Kidney (tissue), 14 donors: ENCODE results near the gene VWA8. TPM values are rescaled to one million over a fixed set of nuclear protein-coding genes. Genes with fewer than 3 reads are reported as not detected.

ENCODE experiments used
- DNase-seq, 5 donors: peaks; one replicate each; pipeline ENCODE4 v3.0.0-alpha.2; 2013 to 2020
- FAIRE-seq: peaks from 2 replicates; lab custom pipeline; 2012; peaks lifted over from hg19 to GRCh38; lab: Jason Lieb, UNC
- H3K27ac ChIP-seq, 2 donors: one replicate each; pipeline ENCODE4 v1.7.0; 2013; ENCODE audit warnings: low read depth in 2 of 2, low read length in 2 of 2, inconsistent platforms in 1 of 2
- H3K27me3 ChIP-seq: one replicate; pipeline ENCODE4 v1.7.1; 2013; ENCODE audit warnings: low read length, inconsistent platforms; ENCODE audit not compliant: control insufficient read depth, insufficient read depth
- H3K36me3 ChIP-seq, 3 donors: one replicate each; pipeline versions ENCODE4 v1.7.0 to v1.7.1; 2013; ENCODE audit warnings: low read length in 3 of 3, control low read depth in 1 of 3, inconsistent platforms in 1 of 3; ENCODE audit not compliant: insufficient read depth in 3 of 3, control insufficient read depth in 2 of 3
- H3K4me1 ChIP-seq, 3 donors: one replicate each; pipeline versions ENCODE4 v1.7.0 to v1.7.1; 2013; ENCODE audit warnings: low read length in 3 of 3, inconsistent platforms in 1 of 3, low read depth in 1 of 3; ENCODE audit not compliant: control insufficient read depth in 2 of 3, insufficient read depth in 2 of 3
- H3K4me3 ChIP-seq, 3 donors: one replicate each; pipeline versions ENCODE4 v1.7.0 to v1.8.1; 2013; ENCODE audit warnings: low read length in 3 of 3, control low read depth in 1 of 3, inconsistent platforms in 1 of 3
- H3K9ac ChIP-seq, 3 donors: one replicate each; pipeline versions ENCODE4 v1.7.0 to v1.7.1; 2013; ENCODE audit warnings: low read length in 3 of 3, control low read depth in 1 of 3, inconsistent platforms in 1 of 3
- H3K9me3 ChIP-seq, 3 donors: one replicate each; pipeline versions ENCODE4 v1.7.0 to v1.7.1; 2013; ENCODE audit warnings: low read length in 3 of 3, control low read depth in 1 of 3, inconsistent platforms in 1 of 3; ENCODE audit not compliant: control insufficient read depth in 2 of 3, insufficient read depth in 1 of 3
- intact Hi-C: fragments of 100-400 bp; cut with DNase I; formaldehyde crosslinking; loops from one replicate; pipeline ENCODE4 v1.11.1; 2022
- polyA plus RNA-seq: library from polyadenylated mRNA; stranded (reverse); fragments of 350-450 nt; fragmentation: Illumina TruSeq; extraction: RNeasy Lipid Tissue Mini Kit (QIAGEN cat#74804); gene quantifications from one replicate; pipeline ENCODE4 v1.2.3, GENCODE V29; 2014; ENCODE audit warnings: low read depth, low replicate concordance; ENCODE audit not compliant: insufficient read depth
- total RNA-seq: library from RNA; stranded (reverse); fragmentation: NEBNext Ultra II Directional; extraction: Animal tissue kit (Norgen Biotek cat#: 25700); gene quantifications from one replicate; pipeline ENCODE4 v1.2.1, GENCODE V29; 2021
- TF ChIP-seq, protein P1 (sequence below): IDR thresholded peaks from 3 replicates; pipeline ENCODE4 v1.5.1; 2012; ENCODE audit warnings: mild to moderate bottlenecking, moderate library complexity, borderline replicate concordance; ENCODE audit not compliant: insufficient read depth; ENCODE audit errors: extremely low read depth
- donor health status: control.
- donor health status: control.
- donor health status: control.
- donor health status: control.
- donor health status: control.
- donor health status: DM: yes; HTN: yes; CAD: no.
- donor health status: Normal renal cell carcinoma (clear cell type).

VWA8 gene
- total and polyA plus RNA-seq, 2 donors from 2014 or later, result 6.4 to 21.3 TPM

DNA sequence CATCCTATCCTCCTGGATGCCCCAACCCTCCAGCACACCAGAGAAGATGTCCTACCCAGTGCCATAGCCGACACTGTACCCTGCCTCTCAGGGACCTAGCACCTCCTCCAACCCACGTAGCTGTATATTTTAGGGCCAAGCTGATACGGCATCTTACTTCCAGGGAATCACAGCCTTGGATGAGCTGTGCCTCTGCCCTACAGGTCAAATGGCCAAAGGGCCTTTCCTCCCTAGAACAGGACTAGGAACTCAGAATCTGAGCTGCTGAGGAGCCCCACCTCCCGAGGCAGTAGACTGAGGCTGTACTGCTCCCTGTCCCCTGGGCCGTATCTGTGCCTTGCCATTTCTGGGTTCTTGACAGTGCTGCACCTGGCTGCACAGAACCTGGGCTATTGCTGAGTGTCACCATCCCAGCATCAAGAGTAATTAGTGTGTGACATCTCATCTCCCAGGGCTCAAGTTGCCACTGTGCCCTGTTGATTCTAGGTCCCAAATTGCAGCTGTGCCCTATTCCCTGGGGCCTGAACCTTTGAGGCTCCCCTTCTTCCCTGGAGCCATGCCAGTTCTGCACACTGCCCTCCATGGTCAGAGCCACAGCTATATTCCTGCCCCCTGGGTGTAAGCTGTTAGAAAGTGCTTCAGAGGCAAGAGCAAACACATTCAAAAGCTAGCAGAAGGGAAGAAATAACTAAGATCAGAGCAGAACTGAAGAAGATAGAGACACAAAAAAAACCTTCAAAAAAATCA lies 41.0 kb downstream of the VWA8 start:
- TF ChIP-seq, protein P1, sequence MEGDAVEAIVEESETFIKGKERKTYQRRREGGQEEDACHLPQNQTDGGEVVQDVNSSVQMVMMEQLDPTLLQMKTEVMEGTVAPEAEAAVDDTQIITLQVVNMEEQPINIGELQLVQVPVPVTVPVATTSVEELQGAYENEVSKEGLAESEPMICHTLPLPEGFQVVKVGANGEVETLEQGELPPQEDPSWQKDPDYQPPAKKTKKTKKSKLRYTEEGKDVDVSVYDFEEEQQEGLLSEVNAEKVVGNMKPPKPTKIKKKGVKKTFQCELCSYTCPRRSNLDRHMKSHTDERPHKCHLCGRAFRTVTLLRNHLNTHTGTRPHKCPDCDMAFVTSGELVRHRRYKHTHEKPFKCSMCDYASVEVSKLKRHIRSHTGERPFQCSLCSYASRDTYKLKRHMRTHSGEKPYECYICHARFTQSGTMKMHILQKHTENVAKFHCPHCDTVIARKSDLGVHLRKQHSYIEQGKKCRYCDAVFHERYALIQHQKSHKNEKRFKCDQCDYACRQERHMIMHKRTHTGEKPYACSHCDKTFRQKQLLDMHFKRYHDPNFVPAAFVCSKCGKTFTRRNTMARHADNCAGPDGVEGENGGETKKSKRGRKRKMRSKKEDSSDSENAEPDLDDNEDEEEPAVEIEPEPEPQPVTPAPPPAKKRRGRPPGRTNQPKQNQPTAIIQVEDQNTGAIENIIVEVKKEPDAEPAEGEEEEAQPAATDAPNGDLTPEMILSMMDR, result no peak
- Histone ChIP-seq H3K27me3 (no peaks in the 10 kb centered on the region), H3K36me3 (no peaks in the 10 kb centered on the region), H3K27ac (no peak overlapping the region), H3K4me3 (no peak overlapping the region), H3K4me1 (peaks cover 0 to 8% (median 6%) of the 10 kb centered on the region in 3 donors), H3K9me3 (peaks cover 2 to 7% (median 2%) of the 10 kb centered on the region in 3 donors), H3K9ac (no peak overlapping the region)
- no peak for DNase-seq
- FAIRE-seq, result no peak
- intact Hi-C loops, result no loop called here

DNA sequence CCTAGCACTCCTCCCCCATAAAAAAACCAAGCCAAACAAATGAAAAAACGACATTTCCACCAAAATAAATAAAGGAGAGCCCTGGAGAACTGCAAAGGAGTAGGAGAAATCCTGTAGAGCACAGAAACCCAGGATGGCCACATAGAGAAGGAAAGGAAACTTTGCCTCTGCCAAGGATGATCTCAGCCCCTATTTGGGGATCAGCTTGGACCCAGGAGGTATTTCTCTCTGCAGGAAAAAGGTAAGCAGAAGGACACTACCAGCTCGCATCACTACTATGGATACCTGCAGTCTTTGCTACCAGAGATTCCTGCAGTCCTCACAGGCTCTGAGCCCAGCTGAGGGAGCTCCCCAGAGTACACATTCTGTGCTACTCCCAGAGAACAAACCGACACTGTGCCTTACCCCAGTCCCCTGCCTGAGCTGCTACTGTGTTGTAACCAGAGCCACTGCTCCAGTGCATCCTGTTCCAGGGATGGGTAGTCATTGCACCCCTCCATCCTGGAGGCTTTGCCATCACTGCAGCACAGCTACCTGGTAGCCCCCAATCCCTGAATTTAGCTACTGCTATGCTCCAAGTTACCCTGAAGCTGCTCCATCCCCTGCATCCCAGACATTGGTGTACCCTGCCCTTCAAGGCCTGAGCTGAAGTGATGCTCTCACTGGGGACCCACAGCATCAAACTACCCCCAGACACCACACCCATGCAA lies 41.7 kb downstream of the VWA8 start:
- FAIRE-seq (no peak), DNase-seq (no peak)
- Histone ChIP-seq H3K9me3 (peaks cover 2 to 7% (median 2%) of the 10 kb centered on the region in 3 donors), H3K27ac (no peak overlapping the region), H3K9ac (no peak overlapping the region), H3K36me3 (no peaks in the 10 kb centered on the region), H3K4me3 (no peak overlapping the region), H3K4me1 (peaks cover 0 to 8% (median 6%) of the 10 kb centered on the region in 3 donors), H3K27me3 (no peaks in the 10 kb centered on the region)
- intact Hi-C loops, result no loop called here
- TF ChIP-seq, protein P1, result no peak

DNA sequence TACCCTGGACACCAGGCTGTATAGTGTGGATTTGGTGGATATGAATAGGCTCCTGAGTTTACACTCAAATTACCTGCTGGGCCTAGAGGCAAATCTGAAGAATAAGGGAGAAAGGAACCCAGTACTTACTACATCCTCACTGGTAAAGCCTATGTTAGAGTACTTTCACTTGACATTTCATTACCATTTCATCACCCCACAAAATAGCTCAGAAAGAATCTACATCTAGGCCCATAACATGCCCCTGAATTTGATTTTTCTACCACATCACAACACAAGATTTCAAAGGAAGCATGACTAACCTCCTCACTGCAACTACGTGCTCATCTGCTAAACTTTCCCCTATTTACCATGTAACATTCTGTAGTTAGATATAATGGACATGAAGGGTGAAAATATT lies 43.3 kb downstream of the VWA8 start:
- H3K4me1 ChIP-seq, result peaks cover 0 to 8% (median 6%) of the 10 kb centered on the region in 3 donors
- H3K36me3 ChIP-seq, result no peaks in the 10 kb centered on the region
- H3K9me3 ChIP-seq, result no peaks in the 10 kb centered on the region
- TF ChIP-seq, protein P1, result no peak
- no peak overlapping the region for H3K9ac ChIP-seq
- intact Hi-C loops, result no loop called here
- no peaks in the 10 kb centered on the region for H3K27me3 ChIP-seq
- H3K4me3 ChIP-seq, result no peak overlapping the region
- no peak overlapping the region for H3K27ac ChIP-seq
- DNase-seq (no peak), FAIRE-seq (no peak)
